ENCODE results near the gene EZH2. TPM values are rescaled to one million over a fixed set of nuclear protein-coding genes. Genes with fewer than 3 reads are reported as not detected.

The EZH2 gene
- total RNA-seq, 1 donor from 2014 or later, result 37.5 TPM

- no peak for TF ChIP-seq CTCF (IDR thresholded peaks at IDR 0.05; ENCODE audit: unreplicated experiment)
- no peaks in the 10 kb centered on the region for H3K36me3 Mint-ChIP-seq (ENCODE audit: low read depth, unreplicated experiment)
These were observed 4.2 kb upstream of the EZH2 start for GRCh38 chr7:148888300-148888699.

GRCh38 chr7:148886844-148887243 is 2.8 kb upstream of the EZH2 start:
- DNase-seq (ENCODE audit: low spot score), result no peak
- Mint-ChIP-seq H3K36me3 (ENCODE audit: low read depth, unreplicated experiment) (peaks cover 4% of the 10 kb centered on the region), H3K4me1 (ENCODE audit: unreplicated experiment) (peaks cover 7% of the 10 kb centered on the region), H3K27ac (ENCODE audit: unreplicated experiment) (no peak overlapping the region), H3K4me3 (ENCODE audit: unreplicated experiment) (no peak overlapping the region), H3K27me3 (ENCODE audit: unreplicated experiment) (peaks cover 12% of the 10 kb centered on the region), H3K9me3 (ENCODE audit: unreplicated experiment) (no peaks in the 10 kb centered on the region)
- TF ChIP-seq CTCF (IDR thresholded peaks at IDR 0.05; ENCODE audit: unreplicated experiment), result no peak

More at GRCh38 chr7:148888300-148888699, 4.2 kb upstream of the EZH2 start:
- Mint-ChIP-seq H3K4me3 (ENCODE audit: unreplicated experiment) (no peak overlapping the region), H3K9me3 (ENCODE audit: unreplicated experiment) (no peaks in the 10 kb centered on the region), H3K27me3 (ENCODE audit: unreplicated experiment) (peaks cover 6% of the 10 kb centered on the region), H3K27ac (ENCODE audit: unreplicated experiment) (no peak overlapping the region), H3K4me1 (ENCODE audit: unreplicated experiment) (peaks cover 4% of the 10 kb centered on the region)
- DNase-seq (ENCODE audit: low spot score), result no peak

GRCh38 chr7:148884299-148885022 is 370 bp upstream of the EZH2 start:
- Mint-ChIP-seq H3K36me3 (ENCODE audit: low read depth, unreplicated experiment) (peaks cover 4% of the 10 kb centered on the region), H3K9me3 (ENCODE audit: unreplicated experiment) (no peaks in the 10 kb centered on the region), H3K27ac (ENCODE audit: unreplicated experiment) (no peak overlapping the region), H3K4me3 (ENCODE audit: unreplicated experiment) (peak overlapping the region; percentile 94), H3K27me3 (ENCODE audit: unreplicated experiment) (peaks cover 10% of the 10 kb centered on the region), H3K4me1 (ENCODE audit: unreplicated experiment) (peaks cover 16% of the 10 kb centered on the region)
- TF ChIP-seq CTCF (IDR thresholded peaks at IDR 0.05; ENCODE audit: unreplicated experiment), result no peak
- DNase-seq (ENCODE audit: low spot score), result peak; percentile 93

- peak; percentile 53 for DNase-seq (ENCODE audit: low spot score)
- no peak for TF ChIP-seq CTCF (IDR thresholded peaks at IDR 0.05; ENCODE audit: unreplicated experiment)
- peak overlapping the region; percentile 83 for H3K27ac Mint-ChIP-seq (ENCODE audit: unreplicated experiment)
- no peaks in the 10 kb centered on the region for H3K9me3 Mint-ChIP-seq (ENCODE audit: unreplicated experiment)
- peaks cover 4% of the 10 kb centered on the region for H3K36me3 Mint-ChIP-seq (ENCODE audit: low read depth, unreplicated experiment)
- peak overlapping the region; percentile 98 for H3K4me3 Mint-ChIP-seq (ENCODE audit: unreplicated experiment)
- H3K4me1 Mint-ChIP-seq (ENCODE audit: unreplicated experiment), result peaks cover 16% of the 10 kb centered on the region
- peaks cover 9% of the 10 kb centered on the region for H3K27me3 Mint-ChIP-seq (ENCODE audit: unreplicated experiment)
These were observed 634 bp downstream of the EZH2 start for GRCh38 chr7:148883266-148884048.

- Mint-ChIP-seq H3K9me3 (ENCODE audit: unreplicated experiment) (no peaks in the 10 kb centered on the region), H3K27ac (ENCODE audit: unreplicated experiment) (peak overlapping the region; percentile 83), H3K27me3 (ENCODE audit: unreplicated experiment) (peaks cover 8% of the 10 kb centered on the region), H3K36me3 (ENCODE audit: low read depth, unreplicated experiment) (peaks cover 4% of the 10 kb centered on the region), H3K4me3 (ENCODE audit: unreplicated experiment) (peak overlapping the region; percentile 98), H3K4me1 (ENCODE audit: unreplicated experiment) (peaks cover 16% of the 10 kb centered on the region)
- no peak for TF ChIP-seq CTCF (IDR thresholded peaks at IDR 0.05; ENCODE audit: unreplicated experiment)
- DNase-seq (ENCODE audit: low spot score), result no peak
These were observed 1.2 kb downstream of the EZH2 start for GRCh38 chr7:148882841-148883265.
